Measurements from ENCODE around the gene PHLDA3. TPM values are rescaled to one million over a fixed set of nuclear protein-coding genes. Genes with fewer than 3 reads are reported as not detected.

Gene PHLDA3
- total and polyA plus RNA-seq, 4 donors: 0.36 to 2.2 (median 1.0) TPM

DNA sequence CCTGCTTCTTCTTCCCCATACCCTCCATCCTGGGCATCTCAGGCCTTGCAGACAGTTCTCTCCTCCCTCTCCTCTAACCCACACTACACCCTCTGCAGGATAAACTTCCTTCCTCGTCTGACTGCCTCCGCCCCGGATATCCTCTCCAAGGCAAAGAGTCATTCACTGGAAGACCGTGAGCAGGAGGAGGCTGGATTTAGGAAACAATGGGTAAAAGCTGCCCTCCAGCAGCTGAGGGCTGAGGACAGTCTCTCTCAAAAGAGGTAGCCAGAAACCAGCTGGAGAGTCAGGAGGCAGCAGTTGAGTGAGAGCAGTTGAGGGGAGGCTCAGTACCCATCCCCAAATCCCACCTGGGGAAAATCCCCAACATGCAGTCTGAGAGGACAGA is 36.5 kb upstream of the PHLDA3 start:
- Histone ChIP-seq H3K27ac (ENCODE audit: low read depth in 1 of 2, low read length in 2 of 2) (peak overlapping the region; percentile 93 to 97), H3K9ac (ENCODE audit: low read depth in 1 of 2, low read length in 2 of 2) (peak overlapping the region; percentile 56 to 58), H3K4me3 (ENCODE audit: low read depth in 1 of 3, low read length in 3 of 3) (peak overlapping the region; percentile 38 to 96 (median 87)), H3K9me3 (ENCODE audit: control insufficient read depth in 4 of 4, low read length in 3 of 4) (no peaks in the 10 kb centered on the region), H3K4me1 (ENCODE audit: control insufficient read depth in 4 of 4, insufficient read depth in 4 of 4, low read length in 3 of 4) (peaks cover 29 to 71% (median 63%) of the 10 kb centered on the region in 4 donors), H3K36me3 (ENCODE audit: control insufficient read depth in 4 of 4, insufficient read depth in 3 of 4, low read depth in 1 of 4, low read length in 3 of 4) (no peaks in the 10 kb centered on the region), H3K27me3 (ENCODE audit: control insufficient read depth in 4 of 4, insufficient read depth in 4 of 4, low read length in 3 of 4) (no peaks in the 10 kb centered on the region)
- WGBS: 19% methylated on average over 4 of the region's 4 CpGs
- no peak for DNase-seq (ENCODE audit: low spot score)
- TF ChIP-seq NR2F2 (IDR thresholded peaks at IDR 0.05) (peak; percentile 46), GABPA (IDR thresholded peaks at IDR 0.05 in 1 of 2, conservative IDR thresholded peaks at IDR 0.05 in 1 of 2) (no peak), FOXA1 (IDR thresholded peaks at IDR 0.05) (no peak), RAD21 (IDR thresholded peaks at IDR 0.05) (peak in 1 of 2 donors; percentile 3), JUND (IDR thresholded peaks at IDR 0.05) (no peak), HNF4G (IDR thresholded peaks at IDR 0.05) (no peak)
- TF ChIP-seq, protein P1, sequence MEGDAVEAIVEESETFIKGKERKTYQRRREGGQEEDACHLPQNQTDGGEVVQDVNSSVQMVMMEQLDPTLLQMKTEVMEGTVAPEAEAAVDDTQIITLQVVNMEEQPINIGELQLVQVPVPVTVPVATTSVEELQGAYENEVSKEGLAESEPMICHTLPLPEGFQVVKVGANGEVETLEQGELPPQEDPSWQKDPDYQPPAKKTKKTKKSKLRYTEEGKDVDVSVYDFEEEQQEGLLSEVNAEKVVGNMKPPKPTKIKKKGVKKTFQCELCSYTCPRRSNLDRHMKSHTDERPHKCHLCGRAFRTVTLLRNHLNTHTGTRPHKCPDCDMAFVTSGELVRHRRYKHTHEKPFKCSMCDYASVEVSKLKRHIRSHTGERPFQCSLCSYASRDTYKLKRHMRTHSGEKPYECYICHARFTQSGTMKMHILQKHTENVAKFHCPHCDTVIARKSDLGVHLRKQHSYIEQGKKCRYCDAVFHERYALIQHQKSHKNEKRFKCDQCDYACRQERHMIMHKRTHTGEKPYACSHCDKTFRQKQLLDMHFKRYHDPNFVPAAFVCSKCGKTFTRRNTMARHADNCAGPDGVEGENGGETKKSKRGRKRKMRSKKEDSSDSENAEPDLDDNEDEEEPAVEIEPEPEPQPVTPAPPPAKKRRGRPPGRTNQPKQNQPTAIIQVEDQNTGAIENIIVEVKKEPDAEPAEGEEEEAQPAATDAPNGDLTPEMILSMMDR (IDR thresholded peaks at IDR 0.05; ENCODE audit: low read depth, low read length, missing input control): no peak
- TF ChIP-seq, protein P2, sequence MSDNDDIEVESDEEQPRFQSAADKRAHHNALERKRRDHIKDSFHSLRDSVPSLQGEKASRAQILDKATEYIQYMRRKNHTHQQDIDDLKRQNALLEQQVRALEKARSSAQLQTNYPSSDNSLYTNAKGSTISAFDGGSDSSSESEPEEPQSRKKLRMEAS (IDR thresholded peaks at IDR 0.05): no peak

GRCh38 chr1:201504799-201505502 is 36.0 kb upstream of the PHLDA3 start:
- peaks cover 34 to 76% (median 69%) of the 10 kb centered on the region in 4 donors for H3K4me1 ChIP-seq (ENCODE audit: control insufficient read depth in 4 of 4, insufficient read depth in 4 of 4, low read length in 3 of 4)
- H3K9ac ChIP-seq (ENCODE audit: low read depth in 1 of 2, low read length in 2 of 2): no peak overlapping the region

More at GRCh38 chr1:201504799-201505502, 36.0 kb upstream of the PHLDA3 start:
- H3K9me3 ChIP-seq (ENCODE audit: control insufficient read depth in 4 of 4, low read length in 3 of 4): no peaks in the 10 kb centered on the region
- TF ChIP-seq RXRA (IDR thresholded peaks at IDR 0.05) (peak; percentile 56 to 63), FOXA1 (IDR thresholded peaks at IDR 0.05) (no peak), REST (IDR thresholded peaks at IDR 0.05) (no peak), HNF4A (conservative IDR thresholded peaks at IDR 0.05) (peak; percentile 13 to 26)
- no peaks in the 10 kb centered on the region for H3K36me3 ChIP-seq (ENCODE audit: control insufficient read depth in 4 of 4, insufficient read depth in 3 of 4, low read depth in 1 of 4, low read length in 3 of 4)
- peak overlapping the region in 2 of 3 donors; percentile 38 to 96 for H3K4me3 ChIP-seq (ENCODE audit: low read depth in 1 of 3, low read length in 3 of 3)
- WGBS: 42% methylated on average over 9 of the region's 9 CpGs
- peak overlapping the region; percentile 93 to 97 for H3K27ac ChIP-seq (ENCODE audit: low read depth in 1 of 2, low read length in 2 of 2)
- no peak for DNase-seq (ENCODE audit: low spot score)
- H3K27me3 ChIP-seq (ENCODE audit: control insufficient read depth in 4 of 4, insufficient read depth in 4 of 4, low read length in 3 of 4): no peaks in the 10 kb centered on the region
